ENCODE measurements around the gene DTNB. TPM values are rescaled to one million over a fixed set of nuclear protein-coding genes. Genes with fewer than 3 reads are reported as not detected.
"Not testable (repeated sequence)": the region's sequence is repeated elsewhere in the genome, so short reads cannot be mapped to it uniquely, and the experiment has no call there.

The DTNB gene
- total RNA-seq, 1 experiment from 2014 or later: 4.8 TPM

- no peak for DNase-seq (ENCODE audit: low spot score)
These were observed 41.0 kb downstream of the DTNB start for GRCh38 chr2:25632396-25632795.

DNA sequence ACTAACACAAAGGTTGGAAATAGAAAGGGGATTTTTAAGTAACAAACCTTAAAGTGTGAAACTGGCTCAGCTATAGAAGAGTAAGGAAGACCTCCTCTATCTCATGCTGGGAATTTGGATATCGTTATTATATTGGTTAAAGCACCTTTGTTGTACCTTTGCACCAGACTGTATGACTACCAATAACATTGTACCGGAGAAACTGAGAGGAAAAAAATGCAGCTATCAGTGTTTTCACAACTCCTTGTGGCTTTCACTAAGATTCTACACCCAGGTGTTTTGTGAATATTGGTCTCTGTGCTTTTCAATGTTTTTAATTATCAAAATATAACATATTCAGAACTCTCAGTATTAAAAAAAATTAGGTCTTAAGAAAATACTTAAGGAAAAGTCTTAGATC is 48.7 kb downstream of the DTNB start:
- no peak for DNase-seq (ENCODE audit: low spot score)

DNA sequence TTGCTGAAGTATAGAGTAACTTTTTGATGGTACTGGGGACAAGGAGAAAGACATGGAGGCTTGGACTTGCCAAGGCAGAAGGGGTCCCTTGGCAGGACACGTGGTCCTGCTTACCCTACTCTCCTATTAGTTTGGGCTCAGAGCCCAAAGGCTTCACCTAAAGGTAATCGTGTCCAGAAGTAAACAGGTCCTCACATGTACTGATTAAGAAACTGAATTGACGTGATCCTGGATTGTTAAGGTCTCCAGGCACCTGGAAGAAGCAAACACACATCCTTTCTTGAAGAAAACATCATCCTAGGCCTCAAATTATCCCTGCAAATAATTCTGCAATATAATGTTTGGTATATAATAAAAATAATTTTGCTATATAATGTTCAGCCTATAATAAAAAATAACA is 50.0 kb downstream of the DTNB start:
- DNase-seq (ENCODE audit: low spot score): no peak

DNA sequence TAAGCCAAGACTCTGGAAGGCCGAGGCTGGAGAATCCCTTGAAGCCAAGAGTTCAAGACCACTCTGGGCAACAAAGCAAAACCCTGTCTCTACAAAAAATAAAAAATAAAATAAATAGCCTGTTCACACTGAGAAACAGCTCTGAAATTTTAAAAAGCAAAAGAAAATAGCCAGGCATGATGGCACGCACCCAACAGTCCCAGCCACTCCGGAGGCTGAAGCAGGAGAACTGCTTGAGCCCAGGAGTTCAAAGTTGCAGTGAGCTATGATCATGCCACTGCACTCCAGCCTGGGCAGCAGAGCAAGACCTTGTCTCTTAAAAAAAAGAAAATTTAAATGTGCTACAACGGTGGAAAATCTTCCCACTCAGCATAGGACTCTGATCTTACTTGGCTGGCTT is 52.7 kb downstream of the DTNB start:
- DNase-seq (ENCODE audit: low spot score): no peak

- no peak for DNase-seq (ENCODE audit: low spot score)
These were observed 53.3 kb downstream of the DTNB start for GRCh38 chr2:25620077-25620476.

DNA sequence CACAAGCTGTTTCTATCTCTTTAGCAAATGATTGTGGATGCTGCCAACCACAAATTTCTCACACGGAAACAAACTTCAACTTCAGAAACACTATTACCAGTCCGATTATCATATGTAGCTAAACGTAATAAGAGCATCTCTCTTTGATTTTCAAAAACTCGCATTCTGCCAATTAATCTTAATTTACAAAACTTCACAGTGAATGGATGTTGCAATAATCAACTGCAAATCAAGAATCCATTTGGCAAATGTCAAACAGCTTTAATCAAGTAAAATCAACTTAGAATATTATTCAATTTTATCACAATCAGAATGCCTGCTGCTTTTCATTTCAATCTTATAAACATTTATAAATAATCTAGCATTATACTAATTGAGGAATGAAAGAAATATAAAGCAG is 54.2 kb downstream of the DTNB start:
- no peak for DNase-seq (ENCODE audit: low spot score)

DNA sequence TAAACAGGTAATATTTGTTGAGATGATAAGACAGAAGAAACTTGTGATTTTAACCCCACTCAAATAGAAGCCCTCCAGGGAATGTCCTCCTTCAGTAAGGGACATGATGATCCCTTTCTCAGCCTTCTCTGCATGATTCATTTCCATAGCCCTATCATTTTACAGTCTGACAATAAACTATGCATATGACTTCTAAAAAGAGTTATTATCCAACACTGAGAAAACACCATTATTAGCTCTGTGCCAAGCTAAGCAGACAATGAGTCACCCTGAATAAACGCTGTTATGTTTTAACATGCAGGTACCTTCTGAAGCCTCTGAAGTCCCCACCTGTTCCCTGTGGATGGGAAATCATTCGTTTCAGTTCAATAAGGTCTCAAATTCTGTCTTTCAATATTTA is 54.7 kb downstream of the DTNB start:
- DNase-seq (ENCODE audit: low spot score): peak; percentile 9

DNA sequence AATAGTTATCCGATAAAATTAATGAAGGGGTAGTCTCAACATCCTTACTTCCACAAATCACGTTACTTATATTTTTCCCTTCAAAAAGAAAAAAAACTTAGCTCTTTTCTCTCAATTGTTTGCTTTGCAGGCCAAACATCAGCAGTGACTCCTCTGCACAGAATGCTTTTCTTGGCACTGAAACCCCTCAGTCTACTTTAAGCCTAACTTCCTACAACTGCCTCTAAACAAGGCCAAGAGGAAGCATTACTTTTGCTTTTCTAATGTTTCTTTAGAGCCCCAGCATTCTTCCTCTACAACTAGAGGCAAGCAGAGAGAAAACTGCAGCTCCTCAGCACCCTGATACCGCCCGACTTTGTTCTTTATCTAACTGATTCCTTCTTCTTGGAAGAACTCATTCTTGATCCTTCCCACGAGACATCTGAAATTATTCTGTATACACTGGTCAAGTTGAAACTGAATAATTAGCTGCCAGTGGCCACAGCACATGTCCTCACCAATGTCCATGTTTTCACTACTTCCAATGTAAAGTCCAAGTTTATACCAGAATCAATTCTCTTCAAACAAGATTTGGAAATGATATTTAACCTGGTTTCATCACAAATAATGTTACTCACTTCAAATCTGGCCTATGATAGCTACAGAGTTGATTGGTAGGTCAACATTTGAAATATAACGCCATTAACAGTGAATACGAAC is 55.3 kb downstream of the DTNB start:
- no peak for DNase-seq (ENCODE audit: low spot score)

DNA sequence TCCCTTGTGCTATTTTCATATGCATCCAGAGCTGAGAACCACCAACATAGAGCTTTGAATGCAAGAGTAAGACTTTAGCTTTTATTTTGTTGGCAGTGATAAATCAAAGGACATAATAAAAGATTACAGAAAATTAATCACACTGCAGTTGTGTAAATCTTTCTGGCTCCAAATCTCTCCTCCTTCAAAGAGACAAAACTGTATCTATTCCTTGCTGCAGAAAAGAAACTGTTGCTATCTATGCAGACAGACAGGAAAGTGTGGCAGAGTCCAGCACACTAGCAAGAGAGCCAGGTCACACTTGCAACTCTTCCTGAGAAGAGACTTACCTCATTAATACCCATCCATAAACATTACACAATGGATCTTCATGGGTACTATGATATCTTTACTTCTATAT is 57.5 kb downstream of the DTNB start:
- DNase-seq (ENCODE audit: low spot score): no peak

GRCh38 chr2:25615386-25615785 is 58.0 kb downstream of the DTNB start:
- no peak for DNase-seq (ENCODE audit: low spot score)

DNA sequence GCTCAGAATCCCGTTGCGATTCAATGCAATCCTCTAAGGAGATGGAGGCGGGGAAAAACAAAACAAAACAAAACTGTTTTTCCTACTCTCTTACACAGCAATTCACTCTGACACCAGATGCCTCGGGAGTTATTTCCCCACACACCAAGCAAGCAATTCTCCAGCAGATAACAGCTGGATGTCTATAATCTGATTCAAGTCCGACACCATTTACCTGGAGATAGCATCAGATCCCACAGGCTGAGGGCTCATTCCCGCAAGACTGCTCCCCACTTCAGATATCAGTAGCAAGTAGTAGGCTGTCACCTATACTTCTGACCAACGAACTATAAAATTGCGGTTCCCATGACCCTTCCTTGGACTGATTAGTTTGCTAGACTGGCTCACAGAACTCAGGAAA is 58.7 kb downstream of the DTNB start:
- no peak for DNase-seq (ENCODE audit: low spot score)

DNA sequence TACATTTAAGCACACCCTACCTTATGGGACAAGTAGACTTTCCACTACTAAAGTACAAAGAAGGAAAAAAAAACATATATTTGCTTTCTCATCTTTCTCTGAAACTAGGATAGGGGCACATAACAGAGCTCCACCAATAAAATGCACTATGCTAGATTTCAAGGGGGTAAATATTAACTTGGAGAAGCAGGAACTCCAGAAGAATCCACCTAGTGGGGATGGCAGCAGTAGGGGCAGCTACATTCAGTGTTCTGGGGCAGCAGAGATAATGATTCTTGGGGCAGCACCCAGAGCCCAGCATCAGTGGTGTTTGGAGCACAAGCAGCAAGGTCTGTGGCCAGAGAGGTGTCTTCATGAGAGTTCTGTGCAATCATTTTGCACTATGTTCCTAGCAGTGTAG is 64.7 kb downstream of the DTNB start:
- no peak for DNase-seq (ENCODE audit: low spot score)

GRCh38 chr2:25606892-25607291 is 66.5 kb downstream of the DTNB start:
- no peak for DNase-seq (ENCODE audit: low spot score)

DNA sequence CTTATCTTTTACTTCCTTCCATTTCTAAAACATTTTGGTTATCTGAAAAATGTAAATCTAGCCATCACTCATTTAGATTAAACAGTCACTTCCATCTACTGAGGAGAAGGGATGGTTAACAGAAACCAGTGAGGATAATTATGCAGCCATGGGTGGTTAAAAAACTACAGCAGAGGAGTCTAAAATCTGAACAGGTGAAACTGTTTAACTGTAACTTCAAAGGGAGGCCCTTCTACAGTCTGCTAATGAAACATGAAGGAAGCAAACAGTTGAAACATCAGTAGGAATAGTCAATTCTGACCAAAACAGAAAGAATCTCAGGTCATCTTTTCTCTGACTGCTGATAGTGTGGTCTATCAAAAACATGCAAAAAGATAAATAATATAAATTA is 71.0 kb downstream of the DTNB start:
- DNase-seq (ENCODE audit: low spot score): no peak

DNA sequence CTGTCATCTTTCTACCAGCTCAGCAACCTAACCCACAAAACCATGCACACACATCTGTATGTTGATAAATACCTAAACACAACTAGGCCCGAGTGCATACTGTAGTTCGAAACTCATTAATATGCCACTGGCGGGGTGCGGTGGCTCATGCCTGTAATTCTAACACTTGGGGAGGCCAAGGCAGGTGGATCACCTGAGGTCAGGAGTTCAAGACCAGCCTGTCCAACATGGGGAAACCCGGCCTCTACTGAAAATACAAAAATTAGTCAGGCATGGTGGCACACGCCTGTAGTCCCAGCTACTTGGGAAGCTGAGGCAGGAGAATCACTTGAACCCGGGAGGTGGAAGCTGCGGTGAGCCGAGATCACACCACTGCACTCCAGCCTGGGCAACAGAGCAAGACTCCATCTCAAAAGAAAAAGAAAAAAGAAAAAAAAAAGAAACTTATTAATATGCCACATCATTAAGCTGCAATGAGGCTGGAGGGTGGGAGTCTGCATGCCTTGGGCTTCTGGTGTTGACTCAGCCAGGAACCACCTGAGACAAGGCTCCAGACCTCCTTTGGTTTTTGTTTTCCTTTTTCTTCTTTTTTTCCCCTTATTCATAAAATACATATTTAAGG is 71.6 kb downstream of the DTNB start:
- not testable (repeated sequence) for DNase-seq (ENCODE audit: low spot score)

GRCh38 chr2:25598911-25599310 is 74.5 kb downstream of the DTNB start:
- no peak for DNase-seq (ENCODE audit: low spot score)

DNA sequence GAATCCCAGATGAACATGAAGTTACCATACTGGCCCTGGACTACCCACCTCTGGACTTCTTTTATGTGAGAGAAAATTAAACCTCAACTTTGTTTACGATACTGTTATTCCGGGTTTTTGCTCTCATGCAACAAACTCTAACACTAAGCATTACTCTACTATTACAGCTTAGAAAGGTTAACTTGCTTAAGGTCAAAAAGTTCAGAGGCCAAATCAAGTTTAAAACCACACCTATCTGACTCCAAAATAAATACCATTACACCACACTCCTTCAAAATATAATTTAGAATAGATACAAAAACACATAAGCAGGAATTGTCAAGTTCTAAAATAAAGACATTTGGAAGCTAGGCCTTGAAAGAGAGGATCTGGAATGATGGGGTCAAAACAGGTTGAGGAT is 75.0 kb downstream of the DTNB start:
- DNase-seq (ENCODE audit: low spot score): no peak

DNA sequence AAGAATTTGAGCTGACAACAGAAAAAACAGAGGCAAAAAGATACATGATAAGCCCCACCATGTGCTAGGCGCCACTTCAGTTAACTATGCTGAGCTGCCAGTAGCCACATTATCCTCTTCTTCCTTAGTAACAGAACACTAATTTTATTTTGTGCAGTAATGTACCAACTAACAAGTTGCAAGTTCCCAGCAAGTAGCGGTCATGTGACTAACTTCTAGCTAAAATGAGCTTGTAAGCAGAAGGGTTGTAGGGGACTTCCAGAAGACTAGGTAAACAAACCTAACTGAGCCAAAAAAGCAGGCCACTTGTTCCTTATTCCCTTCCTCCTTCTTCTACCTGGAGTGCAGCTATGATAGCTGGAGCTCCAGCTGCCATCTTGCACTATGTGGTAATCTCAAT is 75.5 kb downstream of the DTNB start:
- DNase-seq (ENCODE audit: low spot score): no peak

- no peak for DNase-seq (ENCODE audit: low spot score)
These were observed 76.7 kb downstream of the DTNB start for GRCh38 chr2:25596516-25597244.

DNA sequence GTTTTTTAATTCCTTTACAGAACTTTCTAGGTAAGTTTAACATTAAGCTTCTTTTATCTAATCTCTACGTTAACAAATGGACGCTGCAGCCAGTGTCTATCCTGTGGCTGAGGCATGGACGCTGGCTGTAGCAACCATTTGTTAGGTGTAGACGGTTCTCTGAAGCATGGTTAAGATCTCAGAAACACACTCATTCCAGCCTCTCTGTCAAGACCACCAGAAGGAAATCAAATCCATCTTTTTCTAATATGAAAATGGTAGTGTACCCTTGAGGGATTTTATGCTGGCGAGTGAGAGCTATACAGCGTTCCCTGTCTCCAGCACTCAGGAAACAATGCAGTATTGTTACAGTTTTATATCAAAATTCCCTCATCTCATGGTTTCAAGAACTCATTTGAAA is 78.0 kb downstream of the DTNB start:
- DNase-seq (ENCODE audit: low spot score): no peak

- no peak for DNase-seq (ENCODE audit: low spot score)
These were observed 78.4 kb downstream of the DTNB start for GRCh38 chr2:25594991-25595390.

- no peak for DNase-seq (ENCODE audit: low spot score)
These were observed 80.5 kb downstream of the DTNB start for GRCh38 chr2:25592766-25593292.

DNA sequence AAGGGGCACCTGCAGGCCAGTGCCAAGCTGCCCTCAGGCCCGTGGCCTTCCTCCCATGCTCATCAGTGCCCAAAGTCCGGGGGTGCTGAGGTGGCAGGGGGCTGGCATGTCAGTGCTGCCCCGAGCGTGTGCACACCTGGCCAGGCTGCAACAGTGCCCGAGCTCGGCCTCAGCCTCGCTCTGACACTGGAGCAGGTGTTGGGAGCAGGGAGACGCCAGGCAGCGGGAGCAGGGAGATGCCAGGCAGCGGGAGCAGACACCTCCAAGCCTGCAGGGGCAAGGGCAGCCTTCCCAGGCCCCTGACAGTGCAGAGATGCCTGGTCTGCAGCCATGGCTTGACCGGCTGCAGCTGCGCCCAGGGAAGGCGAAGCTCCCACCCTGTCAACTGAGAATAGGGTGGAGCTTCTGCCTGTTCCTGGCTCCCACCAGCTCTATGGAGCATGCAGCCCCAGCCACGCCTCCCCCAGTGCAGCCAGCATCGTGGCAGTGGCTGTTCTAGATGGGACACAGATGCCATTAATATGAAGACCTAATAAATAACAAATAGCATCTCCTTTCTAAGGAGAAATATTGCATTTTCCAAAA is 82.4 kb downstream of the DTNB start:
- no peak for DNase-seq (ENCODE audit: low spot score)

Measured in H4 (cell line).